WTC11 (cell line): ENCODE data around the gene AGL. TPM values are rescaled to one million over a fixed set of nuclear protein-coding genes. Genes with fewer than 3 reads are reported as not detected.

ENCODE experiments used
- ATAC-seq: fragments of 200-7000 bp; cut with Tn5 transposase; 2 replicates; pipeline ENCODE4 v1.10.0; 2021; ENCODE audit warnings: mild to moderate bottlenecking, moderate library complexity
- CTCF ChIA-PET: fragments of 300-600 bp; sonication (Branson Sonifier 250); formaldehyde crosslinking; loops from one replicate; lab custom pipeline; 2021; ENCODE audit warnings: antibody characterized with exemption; lab: Charles Lee
- POLR2A ChIA-PET: fragments of 350-600 bp; sonication (Branson Sonifier 250); formaldehyde crosslinking; loops from one replicate; lab custom pipeline; 2021; ENCODE audit warnings: antibody characterized with exemption; lab: Charles Lee
- DNase-seq: peaks from one replicate; pipeline ENCODE4 v3.0.0; 2021; ENCODE audit warnings: low spot score
- H3K27ac Mint-ChIP-seq: 2 replicates; pipeline ENCODE4 v1.8.0; 2021; ENCODE audit warnings: mixed read lengths
- H3K27me3 Mint-ChIP-seq: 2 replicates; pipeline ENCODE4 v1.8.0; 2021; ENCODE audit warnings: low read depth, mild to moderate bottlenecking, moderate library complexity, mixed read lengths
- H3K36me3 Mint-ChIP-seq: 2 replicates; pipeline ENCODE4 v1.8.0; 2021; ENCODE audit warnings: mixed read lengths
- H3K4me1 Mint-ChIP-seq: 2 replicates; pipeline ENCODE4 v1.8.0; 2022; ENCODE audit warnings: mixed read lengths
- H3K4me3 Mint-ChIP-seq: 2 replicates; pipeline ENCODE4 v1.8.0; 2021; ENCODE audit warnings: mild to moderate bottlenecking, moderate library complexity, mixed read lengths
- H3K9me3 Mint-ChIP-seq: 2 replicates; pipeline ENCODE4 v1.8.0; 2021; ENCODE audit warnings: mixed read lengths
- ATF3 ChIP-seq: sonication (generic); formaldehyde crosslinking; conservative IDR thresholded peaks from 2 replicates; pipeline ENCODE4 v1.8.1; 2022; ENCODE audit warnings: mild to moderate bottlenecking, missing genetic modification reagents
- CREB1 ChIP-seq: sonication (generic); formaldehyde crosslinking; IDR thresholded peaks from 2 replicates; pipeline ENCODE4 v1.8.0; 2023; ENCODE audit warnings: mild to moderate bottlenecking, missing genetic modification reagents
- CREM ChIP-seq: sonication (generic); formaldehyde crosslinking; IDR thresholded peaks from 2 replicates; pipeline ENCODE4 v1.8.1; 2022; ENCODE audit warnings: mild to moderate bottlenecking, missing genetic modification reagents, moderate library complexity
- CTCF ChIP-seq: fragments of 200-600 bp; IDR thresholded peaks from 2 replicates; pipeline ENCODE4 v1.8.0; 2022; ENCODE audit warnings: antibody characterized with exemption
- ERG ChIP-seq: fragments of 250-450 bp; sonication (Bioruptor Pico); IDR thresholded peaks from 2 replicates; pipeline ENCODE4 v1.8.0; 2021; ENCODE audit warnings: mild to moderate bottlenecking
- ETV6 ChIP-seq: sonication (generic); formaldehyde crosslinking; IDR thresholded peaks from 2 replicates; pipeline ENCODE4 v1.8.1; 2022; ENCODE audit warnings: mild to moderate bottlenecking, missing genetic modification reagents
- GABPB1 ChIP-seq: sonication (generic); formaldehyde crosslinking; IDR thresholded peaks from 2 replicates; pipeline ENCODE4 v1.8.1; 2023; ENCODE audit warnings: mild to moderate bottlenecking, missing genetic modification reagents
- HMGA2 ChIP-seq: fragments of 250-450 bp; sonication (Bioruptor Pico); IDR thresholded peaks from 2 replicates; pipeline ENCODE4 v1.4.0; 2021; ENCODE audit warnings: mild to moderate bottlenecking, moderate library complexity
- JAZF1 ChIP-seq: fragments of 250-450 bp; sonication (Bioruptor Pico); IDR thresholded peaks from 2 replicates; pipeline ENCODE4 v1.9.0; 2021; ENCODE audit warnings: moderate library complexity, mild to moderate bottlenecking, inconsistent platforms
- JUN ChIP-seq: sonication (generic); formaldehyde crosslinking; IDR thresholded peaks from 2 replicates; pipeline ENCODE4 v1.8.0; 2023; ENCODE audit warnings: mild to moderate bottlenecking, missing genetic modification reagents
- KAT7 ChIP-seq: sonication (generic); formaldehyde crosslinking; IDR thresholded peaks from 2 replicates; pipeline ENCODE4 v1.8.1; 2023; ENCODE audit warnings: missing genetic modification reagents, mild to moderate bottlenecking, borderline replicate concordance
- MXD4 ChIP-seq: fragments of 250-450 bp; sonication (Bioruptor Pico); IDR thresholded peaks from 2 replicates; pipeline ENCODE4 v1.8.0; 2021; ENCODE audit warnings: mild to moderate bottlenecking, moderate library complexity, borderline replicate concordance
- MYBL2 ChIP-seq: sonication (generic); formaldehyde crosslinking; IDR thresholded peaks from 2 replicates; pipeline ENCODE4 v1.8.1; 2023; ENCODE audit warnings: mild to moderate bottlenecking, moderate library complexity, missing genetic modification reagents
- NFE2L1 ChIP-seq: sonication (generic); formaldehyde crosslinking; IDR thresholded peaks from 2 replicates; pipeline ENCODE4 v1.8.1; 2023; ENCODE audit warnings: missing genetic modification reagents
- NR1H2 ChIP-seq: sonication (generic); formaldehyde crosslinking; IDR thresholded peaks from 2 replicates; pipeline ENCODE4 v1.9.0; 2021; ENCODE audit warnings: mild to moderate bottlenecking, moderate library complexity, missing genetic modification reagents
- NR3C1 ChIP-seq: sonication (generic); formaldehyde crosslinking; conservative IDR thresholded peaks from 2 replicates; pipeline ENCODE4 v1.8.1; 2023; ENCODE audit warnings: low read depth, mild to moderate bottlenecking, missing genetic modification reagents
- RORB ChIP-seq: fragments of 250-450 bp; sonication (Bioruptor Pico); IDR thresholded peaks from 2 replicates; pipeline ENCODE4 v1.9.0; 2021; ENCODE audit warnings: mild to moderate bottlenecking
- SMAD3 ChIP-seq: sonication (generic); formaldehyde crosslinking; IDR thresholded peaks from 2 replicates; pipeline ENCODE4 v1.8.0; 2022; ENCODE audit warnings: missing genetic modification reagents, mild to moderate bottlenecking, borderline replicate concordance
- TEAD4 ChIP-seq: sonication (generic); formaldehyde crosslinking; IDR thresholded peaks from 2 replicates; pipeline ENCODE4 v1.8.0; 2022; ENCODE audit warnings: mild to moderate bottlenecking, missing genetic modification reagents
- TP53 ChIP-seq: sonication (generic); formaldehyde crosslinking; IDR thresholded peaks from 2 replicates; pipeline ENCODE4 v1.8.1; 2023; ENCODE audit warnings: mild to moderate bottlenecking, missing genetic modification reagents
- ZBTB21 ChIP-seq: sonication (generic); formaldehyde crosslinking; IDR thresholded peaks from 2 replicates; pipeline ENCODE4 v1.8.1; 2023; ENCODE audit warnings: mild to moderate bottlenecking, missing genetic modification reagents, borderline replicate concordance
- ZNF219 ChIP-seq: sonication (generic); formaldehyde crosslinking; IDR thresholded peaks from 2 replicates; pipeline ENCODE4 v1.8.0; 2023; ENCODE audit warnings: missing genetic modification reagents, mild to moderate bottlenecking, borderline replicate concordance
- ZNF396 ChIP-seq: fragments of 250-450 bp; sonication (Bioruptor Pico); IDR thresholded peaks from 2 replicates; pipeline ENCODE4 v1.8.0; 2021; ENCODE audit warnings: mild to moderate bottlenecking, moderate library complexity, borderline replicate concordance
- ZNF423 ChIP-seq: fragments of 250-450 bp; sonication (Bioruptor Pico); IDR thresholded peaks from 2 replicates; pipeline ENCODE4 v2.1.2; 2022; ENCODE audit warnings: mild to moderate bottlenecking, moderate library complexity
- total RNA-seq: library from RNA; stranded (reverse); gene quantifications from 3 replicates; pipeline ENCODE4 v1.2.3, GENCODE V29; 2021
- TF ChIP-seq, protein P1 (sequence below): fragments of 250-450 bp; sonication (Bioruptor Pico); IDR thresholded peaks from 2 replicates; pipeline ENCODE4 v1.9.0; 2021; ENCODE audit warnings: mild to moderate bottlenecking
- TF ChIP-seq, protein P2 (sequence below): sonication (generic); formaldehyde crosslinking; IDR thresholded peaks from 2 replicates; pipeline ENCODE4 v1.8.0; 2022; ENCODE audit warnings: mild to moderate bottlenecking, missing genetic modification reagents
- TF ChIP-seq, protein P3 (sequence below): fragments of 250-450 bp; sonication (Bioruptor Pico); conservative IDR thresholded peaks from 2 replicates; pipeline ENCODE4 v1.9.0; 2021; ENCODE audit warnings: mild to moderate bottlenecking

The AGL gene
- total RNA-seq, 1 experiment from 2014 or later: 22.5 TPM

GRCh38 chr1:99867682-99868081 is 17.5 kb downstream of the AGL start (continued):
- no peak for TF ChIP-seq MYBL2 (CRISPR knock-in tag)
- TF ChIP-seq CTCF: no peak
- TF ChIP-seq TEAD4 (CRISPR knock-in tag): no peak
- no peak for TF ChIP-seq ETV6 (CRISPR knock-in tag)

GRCh38 chr1:99869304-99869703 is 19.1 kb downstream of the AGL start:
- Mint-ChIP-seq H3K4me3 (no peak overlapping the region), H3K9me3 (no peaks in the 10 kb centered on the region), H3K36me3 (peaks cover 6% of the 10 kb centered on the region), H3K27ac (no peak overlapping the region), H3K4me1 (no peaks in the 10 kb centered on the region), H3K27me3 (no peaks in the 10 kb centered on the region)
- no peak for DNase-seq
- TF ChIP-seq, protein P1, sequence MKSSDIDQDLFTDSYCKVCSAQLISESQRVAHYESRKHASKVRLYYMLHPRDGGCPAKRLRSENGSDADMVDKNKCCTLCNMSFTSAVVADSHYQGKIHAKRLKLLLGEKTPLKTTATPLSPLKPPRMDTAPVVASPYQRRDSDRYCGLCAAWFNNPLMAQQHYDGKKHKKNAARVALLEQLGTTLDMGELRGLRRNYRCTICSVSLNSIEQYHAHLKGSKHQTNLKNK (CRISPR knock-in tag): no peak
- no peak for TF ChIP-seq SMAD3 (CRISPR knock-in tag)
- TF ChIP-seq HMGA2: no peak
- no peak for TF ChIP-seq NR3C1 (CRISPR knock-in tag)
- no peak for TF ChIP-seq NR1H2 (CRISPR knock-in tag)
- TF ChIP-seq ZNF423 (CRISPR knock-in tag): no peak
- TF ChIP-seq, protein P2, sequence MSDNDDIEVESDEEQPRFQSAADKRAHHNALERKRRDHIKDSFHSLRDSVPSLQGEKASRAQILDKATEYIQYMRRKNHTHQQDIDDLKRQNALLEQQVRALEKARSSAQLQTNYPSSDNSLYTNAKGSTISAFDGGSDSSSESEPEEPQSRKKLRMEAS (CRISPR knock-in tag): no peak
- TF ChIP-seq ERG (CRISPR knock-in tag): no peak
- TF ChIP-seq CREM (CRISPR knock-in tag): no peak
- no peak for TF ChIP-seq MXD4
- no peak for TF ChIP-seq CTCF
- TF ChIP-seq ZBTB21 (CRISPR knock-in tag): no peak
- CTCF ChIA-PET: no interaction called here
- POLR2A ChIA-PET: interaction anchor here (0.7 kb wide), 1 partner anchor 69 kb away, joined by 4 read pairs; no protein-coding TSS in a partner anchor
- no peak for ATAC-seq

DNA sequence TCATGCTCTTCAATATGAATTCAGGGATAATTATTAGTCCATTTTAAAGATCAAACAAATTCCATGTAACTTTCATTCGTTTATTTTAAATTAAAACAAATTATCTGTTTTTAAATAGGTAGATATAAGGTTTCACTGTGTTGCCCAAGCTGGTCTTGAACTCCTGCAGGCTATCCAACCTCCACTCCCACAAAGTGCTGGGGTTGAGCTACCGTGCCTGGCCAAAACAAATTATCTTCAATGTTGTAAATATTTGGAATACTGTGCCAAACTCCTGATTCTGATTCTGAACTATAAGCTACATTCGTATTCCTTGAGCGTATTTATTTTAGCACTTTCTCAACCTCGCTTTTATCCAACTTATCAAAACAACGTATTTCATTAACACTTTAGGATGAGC is 19.6 kb downstream of the AGL start:
- ChIA-PET POLR2A (interaction anchor here (0.7 kb wide), 1 partner anchor 68 kb away, joined by 4 read pairs; no protein-coding TSS in a partner anchor), CTCF (no interaction called here)
- no peak overlapping the region for H3K4me3 Mint-ChIP-seq
- no peak for DNase-seq
- peaks cover 2% of the 10 kb centered on the region; the same call in 1 of the 2 replicates for H3K36me3 Mint-ChIP-seq
- no peaks in the 10 kb centered on the region for H3K27me3 Mint-ChIP-seq
- no peaks in the 10 kb centered on the region for H3K4me1 Mint-ChIP-seq
- H3K27ac Mint-ChIP-seq: no peak overlapping the region
- no peak for ATAC-seq
- H3K9me3 Mint-ChIP-seq: no peaks in the 10 kb centered on the region
- no peak for TF ChIP-seq TP53
- no peak for TF ChIP-seq ATF3 (CRISPR knock-in tag)
- no peak for TF ChIP-seq ZNF396 (CRISPR knock-in tag)
- no peak for TF ChIP-seq CREB1 (CRISPR knock-in tag)
- no peak for TF ChIP-seq RORB
- TF ChIP-seq JUN: no peak
- TF ChIP-seq GABPB1 (CRISPR knock-in tag): no peak
- TF ChIP-seq KAT7: no peak
- no peak for TF ChIP-seq ZNF219 (CRISPR knock-in tag)
- TF ChIP-seq, protein P3, sequence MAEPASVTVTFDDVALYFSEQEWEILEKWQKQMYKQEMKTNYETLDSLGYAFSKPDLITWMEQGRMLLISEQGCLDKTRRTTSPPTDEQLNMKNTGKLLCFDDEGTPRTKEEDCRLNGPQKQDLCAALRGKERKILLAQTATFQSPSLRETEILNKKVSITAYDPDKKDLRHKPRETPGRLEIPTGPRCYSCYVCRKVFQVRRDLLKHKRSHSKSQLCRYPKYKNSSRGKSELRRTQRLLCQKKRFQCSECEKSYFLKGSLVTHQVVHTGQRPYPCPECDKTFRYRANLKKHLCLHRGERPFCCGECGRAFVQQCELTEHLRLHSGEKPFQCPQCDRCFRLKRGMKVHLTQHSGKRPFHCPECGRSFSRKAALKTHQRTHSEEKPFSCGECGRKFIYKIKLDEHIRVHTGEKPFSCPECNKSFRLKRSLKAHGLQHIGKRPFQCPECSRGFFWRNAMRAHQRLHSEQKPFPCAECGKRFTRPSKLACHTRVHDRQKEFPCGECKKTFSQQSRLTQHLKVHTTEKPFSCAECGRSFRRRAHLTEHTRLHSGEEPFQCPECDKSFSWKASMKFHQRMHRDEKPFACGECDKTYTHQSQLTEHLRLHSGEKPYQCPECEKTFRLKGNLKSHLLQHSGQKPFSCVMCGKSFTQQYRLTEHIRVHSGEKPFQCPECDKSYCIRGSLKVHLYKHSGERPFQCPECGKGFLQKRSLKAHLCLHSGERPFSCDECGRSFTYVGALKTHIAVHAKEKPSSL (CRISPR knock-in tag): no peak
- TF ChIP-seq MYBL2 (CRISPR knock-in tag): no peak
- TF ChIP-seq JAZF1 (CRISPR knock-in tag): no peak
- no peak for TF ChIP-seq NFE2L1 (CRISPR knock-in tag)
